NOMO-1 (cell line): ENCODE results near the gene GPC1.
"Not testable (repeated sequence)": the region's sequence is repeated elsewhere in the genome, so short reads cannot be mapped to it uniquely, and the experiment has no call there.

ENCODE experiments used
- DNase-seq, 2 experiments: peaks; one replicate each; lab custom pipeline; 2025; ENCODE audit not compliant: unreplicated experiment in 2 of 2; lab: John Stamatoyannopoulos, UW

Gene GPC1

DNA sequence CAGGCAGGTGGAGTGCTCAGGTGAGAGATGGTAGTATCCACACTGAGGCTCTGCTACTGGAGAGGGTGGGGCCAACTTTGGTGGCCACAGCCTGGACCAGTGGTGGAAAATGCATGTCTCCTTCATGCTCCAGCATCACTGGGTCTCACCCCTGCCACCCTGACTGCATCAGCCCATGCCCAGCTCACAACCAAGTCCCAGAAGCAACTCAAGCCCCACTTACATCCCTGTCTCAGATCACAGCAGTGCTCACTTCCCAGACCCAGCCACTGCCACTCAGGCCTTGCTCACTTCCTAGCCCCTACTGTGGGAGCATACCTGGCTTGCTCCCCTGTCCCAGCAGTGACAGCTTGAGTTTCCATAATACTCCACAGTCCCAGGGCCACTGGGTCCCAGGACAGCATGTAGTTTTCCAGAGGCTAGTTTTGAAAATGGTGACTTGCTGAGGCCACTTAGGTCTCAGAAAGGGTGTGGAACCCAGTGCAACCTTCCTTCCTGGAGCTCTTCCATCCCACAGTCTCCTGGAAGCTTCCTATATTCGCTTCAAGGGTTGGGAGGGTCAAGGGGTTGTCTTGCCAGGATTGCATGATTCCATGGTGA is 58.8 kb downstream of the GPC1 start:
- DNase-seq: no peak

DNA sequence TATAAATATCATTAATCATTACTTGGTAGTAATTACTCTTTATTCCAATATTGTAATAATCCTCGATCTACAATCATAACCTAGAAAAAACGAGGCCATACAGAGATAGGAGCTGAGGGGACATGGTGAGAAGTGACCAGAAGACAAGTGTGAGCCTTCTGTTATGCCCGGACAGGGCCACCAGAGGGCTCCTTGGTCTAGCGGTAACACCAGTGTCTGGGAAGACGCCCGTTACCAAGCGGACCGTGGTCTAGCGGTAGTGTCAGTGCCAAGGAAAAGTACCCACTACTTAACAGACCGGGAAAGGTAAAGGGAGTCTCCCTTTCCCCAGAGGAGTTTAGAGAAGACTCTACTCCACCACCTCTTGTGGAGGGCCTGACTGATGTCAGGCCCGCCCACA is 59.5 kb downstream of the GPC1 start:
- DNase-seq: not testable (repeated sequence)

DNA sequence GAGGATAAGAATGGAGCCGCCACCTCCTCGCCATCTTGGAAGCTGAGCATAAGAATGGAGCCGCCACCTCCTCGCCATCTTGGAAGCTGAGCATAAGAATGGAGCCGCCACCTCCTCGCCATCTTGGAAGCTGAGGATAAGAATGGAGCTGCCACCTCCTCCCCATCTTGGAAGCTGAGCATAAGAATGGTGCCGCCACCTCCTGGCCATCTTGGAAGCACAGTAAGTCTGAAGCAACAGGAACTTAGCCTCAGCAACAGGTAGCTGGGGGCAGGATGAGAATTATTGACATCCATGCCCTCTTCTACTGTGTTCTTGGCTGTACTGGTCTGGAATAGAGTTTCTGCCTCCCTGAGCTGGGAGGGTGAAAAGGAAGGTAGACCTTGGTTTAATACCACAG is 61.6 kb downstream of the GPC1 start:
- DNase-seq: not testable (repeated sequence)

DNA sequence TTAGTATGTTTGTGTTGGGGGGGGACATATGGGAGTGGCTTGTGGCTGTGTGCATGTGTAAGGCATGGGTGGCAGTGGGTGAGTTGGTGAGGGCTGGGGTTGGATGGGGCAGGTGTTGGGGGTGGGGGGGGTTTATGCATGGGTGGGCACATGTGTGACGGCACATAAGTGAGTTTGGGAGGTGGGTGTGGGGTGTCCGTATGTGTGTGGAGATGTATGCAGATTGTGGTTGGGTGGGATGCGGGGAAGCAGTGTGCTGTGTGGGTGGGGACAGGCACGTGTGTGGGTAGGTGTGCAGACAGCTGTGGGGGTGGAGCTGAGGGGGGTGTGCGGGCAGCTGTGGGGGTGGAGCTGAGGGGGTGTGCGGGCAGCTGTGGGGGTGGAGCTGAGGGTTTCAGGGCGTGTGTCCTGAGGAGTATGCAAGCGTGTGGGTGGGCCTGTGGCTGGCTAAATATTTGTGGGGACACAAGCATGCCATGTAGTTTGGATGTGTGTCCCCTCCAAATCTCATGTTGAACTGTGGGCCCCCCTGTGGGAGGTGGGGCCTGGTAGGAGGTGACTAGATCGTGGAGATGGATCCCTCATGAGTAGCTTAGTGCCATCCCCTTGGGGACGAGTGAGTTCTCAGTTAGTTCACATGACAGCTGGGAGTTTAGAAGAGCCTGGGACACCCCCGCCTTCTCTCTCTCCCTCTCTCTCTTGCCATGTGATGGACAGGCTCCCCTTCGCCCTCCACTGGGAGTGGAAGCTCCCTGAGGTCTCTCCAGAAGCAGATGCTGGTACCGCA is 62.9 kb downstream of the GPC1 start:
- no peak for DNase-seq

DNA sequence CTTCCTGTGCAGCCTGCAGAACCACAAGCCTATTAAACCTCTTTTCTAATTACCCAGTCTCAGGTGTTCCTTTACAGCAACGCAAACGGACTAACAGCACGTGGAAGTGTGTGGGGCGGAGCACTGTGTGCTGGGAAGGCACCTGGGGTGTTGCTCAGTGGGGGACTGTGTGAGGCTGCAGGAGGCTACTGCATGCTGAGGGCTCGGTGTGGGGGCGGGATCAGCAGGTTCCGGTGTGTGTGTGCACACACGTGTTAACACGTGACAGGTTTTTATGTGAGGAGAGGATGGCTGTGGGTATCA is 63.4 kb downstream of the GPC1 start:
- no peak for DNase-seq

DNA sequence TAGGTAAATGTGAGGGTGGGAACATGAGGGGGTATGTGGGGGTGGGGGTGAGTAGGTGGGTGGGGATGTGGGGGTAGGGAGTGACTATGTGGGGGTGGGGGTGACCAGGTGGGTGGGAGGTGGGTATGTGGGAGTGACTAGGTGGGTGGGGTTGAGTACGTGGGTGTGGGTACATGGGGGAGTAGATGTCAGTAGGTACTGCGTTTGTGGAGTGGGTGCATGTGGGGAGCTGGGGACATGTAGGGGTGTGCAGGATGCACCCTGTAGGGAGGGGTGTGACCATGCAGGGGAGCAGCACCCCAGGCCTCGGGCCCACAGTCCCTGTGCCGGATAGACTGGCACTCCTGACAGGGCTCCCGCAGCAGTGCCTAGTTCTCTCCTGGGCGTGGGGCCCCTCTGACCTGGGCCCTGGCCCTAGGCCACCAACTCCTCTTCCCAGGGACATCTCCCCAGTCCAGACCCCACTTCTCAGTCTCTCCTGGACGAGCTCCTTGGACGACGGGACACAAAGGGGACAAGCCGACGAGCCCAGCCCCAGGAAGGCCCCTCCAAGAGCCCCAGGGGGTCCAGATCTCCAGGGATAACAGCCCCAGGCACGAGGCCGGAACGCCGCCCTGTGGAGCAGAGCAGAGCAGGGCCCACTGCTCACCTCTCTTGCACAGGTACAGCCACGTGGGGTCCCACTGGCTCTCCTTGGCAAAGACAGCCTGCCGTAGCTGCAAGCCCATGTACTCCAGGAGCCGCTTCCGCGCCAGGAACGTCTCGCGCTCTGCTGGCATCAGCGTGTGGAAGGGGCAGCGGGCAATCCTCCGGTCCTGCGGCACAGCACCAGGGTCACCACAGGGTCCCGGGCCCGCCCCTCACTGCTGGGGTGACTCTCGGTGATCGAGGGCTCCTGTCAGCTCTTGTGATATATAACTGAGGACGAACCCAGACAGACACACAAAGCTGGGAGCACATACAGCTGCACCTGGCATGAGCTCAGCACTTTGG is 64.1 kb downstream of the GPC1 start:
- no peak for DNase-seq

DNA sequence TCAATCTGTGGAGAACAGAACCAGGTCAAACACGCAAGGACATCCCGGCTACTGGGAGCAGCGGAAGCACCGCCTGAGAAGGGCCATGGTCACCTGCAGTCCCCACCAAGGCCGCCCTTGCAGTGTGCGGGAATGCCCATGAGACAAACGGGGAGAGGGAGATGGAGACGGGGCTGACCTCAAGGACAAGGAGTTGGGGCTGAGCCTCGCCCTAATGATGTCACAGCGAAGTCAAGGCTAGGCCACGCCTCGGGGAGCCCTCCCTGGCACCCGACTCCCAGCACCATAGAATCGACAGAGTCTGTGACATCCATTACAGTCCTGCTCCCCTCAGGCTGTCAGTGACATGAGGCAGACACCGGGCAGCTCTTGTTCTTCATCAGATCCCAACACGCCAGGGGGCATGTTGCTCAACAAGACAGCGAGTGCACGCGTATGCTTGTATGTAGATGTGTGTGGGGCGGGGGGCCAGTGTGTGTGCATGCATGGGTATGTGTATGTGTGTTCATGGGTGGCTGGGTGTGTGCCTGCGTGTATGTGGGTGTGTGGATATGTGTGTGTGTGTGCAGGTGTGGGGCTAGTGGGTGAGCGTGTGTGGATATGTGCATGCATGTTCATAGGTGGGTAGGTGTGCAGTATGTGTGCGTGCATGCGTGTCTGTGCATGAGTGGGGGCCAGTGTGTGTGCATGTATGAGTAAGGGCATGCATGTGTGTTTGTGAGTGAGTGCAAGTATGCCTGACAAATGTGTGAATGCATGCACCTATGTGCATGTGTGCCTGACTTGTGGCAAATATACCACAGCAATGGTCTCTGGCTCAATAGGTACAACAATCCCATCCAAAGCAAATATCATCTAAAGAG is 65.3 kb downstream of the GPC1 start:
- DNase-seq: no peak

DNA sequence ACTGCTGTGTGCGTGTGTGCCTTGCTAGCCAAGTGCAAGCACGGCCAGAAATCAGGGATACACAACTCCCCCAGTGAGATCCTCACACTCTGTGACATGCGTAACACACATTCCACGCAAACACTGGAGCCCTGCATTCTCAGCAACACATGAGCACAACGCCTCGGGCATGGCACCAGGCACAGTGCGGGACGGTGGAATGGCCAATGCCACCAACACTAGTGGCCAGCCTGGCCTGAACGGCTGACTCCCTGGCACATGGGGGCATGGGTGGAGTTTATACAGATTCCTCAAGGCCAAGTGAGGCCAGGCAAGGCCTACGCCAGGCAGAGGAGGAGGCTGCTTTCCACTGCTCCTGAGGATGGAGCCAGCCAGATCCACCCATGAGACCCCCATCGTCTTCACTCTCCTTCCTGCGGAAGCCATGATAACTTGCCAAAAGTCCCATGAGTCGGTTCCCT is 66.1 kb downstream of the GPC1 start:
- no peak for DNase-seq

DNA sequence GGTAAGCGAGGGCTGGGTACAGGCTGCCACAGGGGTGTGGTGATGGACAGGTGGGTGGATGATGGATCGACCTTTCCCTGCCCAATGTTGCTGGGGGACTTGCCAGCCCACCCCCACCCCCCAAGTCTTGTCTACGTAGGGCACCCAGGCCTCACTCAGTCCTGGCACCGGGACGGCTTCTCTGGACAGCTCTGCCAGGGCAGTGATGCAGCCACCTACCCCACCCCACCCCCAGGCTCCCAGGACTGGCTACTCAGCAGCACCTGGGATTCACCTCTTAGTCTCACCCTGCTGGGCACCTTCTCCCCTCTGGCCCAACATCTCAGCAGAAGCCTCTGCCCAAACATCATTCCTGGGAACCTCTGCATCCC is 66.6 kb downstream of the GPC1 start:
- no peak for DNase-seq

DNA sequence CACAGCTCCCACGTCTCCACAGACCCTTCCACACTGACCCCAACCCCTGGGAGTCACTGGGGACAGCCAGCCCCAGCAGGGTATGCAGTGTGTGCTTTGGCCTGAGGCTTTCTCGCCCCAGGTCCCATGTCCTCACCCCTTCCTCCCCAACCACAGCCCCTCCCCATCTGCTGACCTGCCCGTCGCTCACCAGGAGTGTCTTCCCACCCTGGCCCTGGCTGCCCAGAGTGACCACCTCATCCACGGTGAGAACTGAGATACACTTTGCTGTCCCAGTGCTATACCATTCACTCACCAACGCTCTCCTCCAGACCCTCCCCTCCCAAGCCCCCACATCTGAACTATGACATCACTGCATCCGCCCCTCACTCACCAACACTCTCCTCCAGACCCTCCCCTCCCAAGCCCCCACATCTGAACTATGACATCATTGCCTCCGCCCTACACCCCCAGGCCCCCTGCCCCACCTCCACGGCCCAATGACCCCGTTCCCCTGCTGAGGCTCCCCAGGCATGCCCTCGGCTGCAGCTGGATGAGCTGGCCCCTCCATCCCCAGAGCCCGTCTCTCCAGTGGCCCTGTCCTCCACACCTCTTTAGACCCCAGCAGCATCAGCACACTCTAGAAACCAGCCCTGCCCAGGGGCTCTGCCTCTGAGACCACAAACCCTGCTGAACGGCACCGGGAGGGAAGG is 67.1 kb downstream of the GPC1 start:
- DNase-seq: no peak

DNA sequence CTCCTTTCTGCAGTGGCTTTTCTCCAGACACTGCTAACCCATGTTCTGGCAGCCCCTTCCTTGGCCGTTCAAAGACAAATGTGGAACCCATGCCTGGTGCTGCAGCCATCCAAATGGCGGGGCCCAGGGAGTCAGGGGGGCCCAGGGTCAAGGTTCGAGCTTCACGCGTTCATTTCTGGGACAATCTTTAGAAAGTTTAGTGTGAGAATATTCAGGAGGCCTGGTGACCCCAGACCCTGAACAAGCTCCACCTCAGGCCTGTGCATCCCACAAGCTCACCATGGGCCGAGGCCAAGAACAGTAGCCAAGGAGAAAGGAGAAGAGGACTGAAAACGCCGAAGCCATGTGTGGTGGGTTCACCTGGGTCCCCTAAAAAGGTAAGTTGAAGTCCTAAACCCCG is 67.9 kb downstream of the GPC1 start:
- DNase-seq: no peak

DNA sequence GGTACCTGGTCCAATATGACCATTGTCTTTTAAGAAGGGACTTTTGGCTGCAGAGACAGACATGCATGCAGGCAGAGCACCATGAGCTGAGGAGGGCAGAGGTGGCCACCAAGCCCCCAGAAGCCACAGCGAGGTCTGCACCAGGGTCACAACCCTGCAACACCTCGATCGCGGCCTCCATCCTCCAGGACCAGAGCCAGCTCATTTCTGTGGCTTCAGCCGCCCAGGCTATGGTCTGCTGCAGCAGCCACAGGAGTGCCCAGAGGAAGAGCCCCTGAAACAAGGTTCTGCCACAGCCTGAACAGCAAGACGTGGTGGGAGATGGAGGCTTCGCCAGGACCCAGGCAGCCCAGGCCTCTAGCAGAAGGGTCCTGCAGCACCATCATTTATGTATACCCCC is 68.4 kb downstream of the GPC1 start:
- DNase-seq: no peak

DNA sequence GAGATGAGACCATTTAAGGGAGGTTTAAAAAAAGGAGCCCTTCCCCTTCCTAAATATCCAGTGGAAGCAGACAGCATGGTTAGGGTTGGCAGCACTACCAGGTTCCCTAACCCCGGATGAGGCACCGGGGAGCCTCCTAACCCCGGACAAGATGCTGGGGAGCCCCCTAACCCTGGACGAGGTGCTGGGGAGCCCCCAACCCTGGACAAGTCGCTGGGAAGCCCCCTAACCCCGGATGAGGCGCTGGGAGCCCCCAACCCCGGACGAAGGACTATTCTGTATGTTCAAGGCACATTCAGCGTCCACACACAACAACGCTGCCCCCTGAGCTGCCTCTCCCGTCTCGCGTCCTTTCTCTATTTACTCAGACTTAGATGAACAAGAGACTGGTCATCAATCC is 70.4 kb downstream of the GPC1 start:
- DNase-seq: no peak

DNA sequence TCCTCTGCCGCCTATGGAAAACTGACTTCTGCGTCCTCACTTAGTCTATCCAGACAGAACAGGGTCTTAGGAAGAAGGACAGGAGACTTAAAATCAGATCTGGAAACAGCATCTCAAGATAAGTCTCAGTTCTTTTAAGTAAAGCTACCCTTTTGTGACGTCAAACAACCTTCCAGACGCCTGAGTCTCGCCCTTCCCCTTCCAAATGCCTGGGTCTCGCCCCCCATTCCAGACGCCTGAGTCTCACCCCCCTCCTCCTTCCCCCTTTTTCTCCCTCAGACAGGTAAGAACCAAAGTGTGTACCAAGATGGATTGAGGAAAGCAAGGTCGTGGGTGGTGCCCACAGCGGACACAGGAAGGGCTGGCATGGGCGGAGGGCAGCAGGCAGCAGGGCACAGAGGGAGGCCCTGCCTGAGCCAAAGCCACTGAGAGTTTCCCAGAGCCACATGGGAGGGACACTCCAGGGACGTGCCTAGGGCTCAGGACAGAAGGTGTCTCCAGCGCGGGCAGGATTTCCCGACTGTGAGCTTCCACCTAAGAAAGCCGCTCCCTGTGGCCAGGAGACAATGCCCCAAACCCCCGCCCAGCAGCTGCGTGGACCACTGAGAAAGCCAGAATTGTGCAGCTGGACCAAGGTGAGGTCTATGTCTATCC is 71.1 kb downstream of the GPC1 start:
- DNase-seq: no peak

DNA sequence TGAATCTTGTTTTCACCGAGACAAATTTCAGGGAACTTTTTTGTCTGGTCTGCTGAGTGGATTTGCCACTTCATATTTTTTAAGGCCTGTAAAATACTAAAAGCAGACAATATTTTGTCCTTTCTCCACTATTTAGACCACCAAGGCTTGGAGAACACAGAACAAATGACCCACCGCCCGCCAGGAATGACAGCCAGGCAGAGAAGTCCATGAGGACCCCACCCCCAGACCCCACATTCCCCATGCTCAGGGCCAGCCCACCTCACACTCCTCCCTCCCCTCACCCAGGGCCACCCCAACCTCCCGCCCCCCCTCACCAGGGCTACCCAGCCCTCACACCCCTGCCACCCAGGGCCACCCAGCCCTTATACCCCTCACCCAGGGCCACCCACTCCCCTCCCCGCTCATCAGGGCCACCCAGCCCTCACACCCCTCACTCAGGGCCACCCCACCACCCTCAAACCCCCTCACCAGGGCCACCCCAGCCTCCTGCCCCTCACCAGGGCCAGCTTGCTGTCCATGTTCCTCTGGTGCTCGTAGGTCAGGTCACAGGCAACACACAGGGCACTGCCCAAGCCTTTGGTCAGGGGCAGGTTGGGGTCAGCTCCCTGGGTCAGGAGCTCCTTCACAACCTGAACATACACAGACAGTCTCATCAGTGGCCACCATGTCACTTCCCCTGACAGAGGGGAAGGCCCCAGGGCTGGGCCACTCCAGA is 71.8 kb downstream of the GPC1 start:
- DNase-seq: no peak

DNA sequence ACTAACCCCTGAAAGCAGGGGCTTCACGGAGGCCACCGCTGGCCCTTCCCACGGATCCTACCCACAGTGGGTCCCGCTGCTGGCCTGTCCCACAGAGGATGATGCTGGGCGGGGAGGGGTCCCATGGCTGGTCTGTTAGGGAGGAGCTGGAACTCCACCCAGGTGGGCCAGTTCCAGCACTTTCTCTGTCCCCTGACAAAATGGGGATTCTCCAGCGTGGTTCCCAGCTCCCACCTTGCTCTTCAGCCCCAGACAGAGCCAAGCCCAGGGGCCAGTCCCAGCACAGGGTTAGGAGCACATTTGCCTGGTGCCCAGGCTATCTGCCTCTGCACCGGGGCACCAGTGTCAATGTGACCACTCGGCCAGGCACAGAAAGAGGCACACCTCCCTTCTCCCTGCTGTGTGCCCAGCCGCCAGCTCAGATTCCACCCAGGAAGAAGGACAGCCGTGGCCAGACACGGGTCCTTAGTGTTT is 72.4 kb downstream of the GPC1 start:
- no peak for DNase-seq

DNA sequence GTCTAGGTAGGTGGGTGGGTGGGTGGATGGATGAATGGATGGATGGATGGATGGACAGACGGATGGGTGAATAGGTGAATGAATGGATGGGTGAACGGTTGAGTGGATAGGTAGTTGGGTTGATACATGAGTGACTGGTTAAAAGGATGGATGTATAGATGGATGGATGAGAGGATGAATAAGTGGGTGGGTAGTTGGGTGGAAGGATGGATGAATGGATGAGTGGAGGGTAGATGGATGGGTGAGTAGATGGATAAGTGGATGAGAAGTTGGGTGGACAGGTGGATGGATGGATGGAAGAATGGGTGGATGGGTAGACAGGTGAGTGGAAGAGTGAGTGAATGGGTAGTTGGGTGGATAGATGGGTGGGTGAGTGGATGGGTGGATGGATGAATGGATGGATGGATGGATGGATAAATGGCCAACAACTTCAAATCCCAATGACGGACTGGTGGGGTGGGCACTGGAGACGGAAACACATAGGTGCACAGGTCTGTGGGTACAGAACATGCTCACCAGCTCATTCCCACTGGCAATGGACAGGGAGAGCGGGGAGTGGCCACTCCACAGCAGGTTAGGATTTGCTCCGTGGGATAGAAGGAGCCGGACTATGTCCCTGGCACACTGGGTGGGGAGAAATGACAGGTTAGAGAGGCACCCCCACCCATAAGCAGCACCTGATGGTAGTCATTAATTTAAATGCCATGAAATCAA is 73.5 kb downstream of the GPC1 start:
- DNase-seq: no peak
